Renal cortex interstitium (tissue), 11 donors: ENCODE measurements around the gene DSE. TPM values are rescaled to one million over a fixed set of nuclear protein-coding genes. Genes with fewer than 3 reads are reported as not detected.

Experiments used
- DNase-seq, 11 donors: peaks; one replicate each; pipeline ENCODE4 v3.0.0-alpha.2; 2013; ENCODE audit warnings: low read depth in 9 of 11, low spot score in 4 of 11; ENCODE audit errors: extremely low read depth in 1 of 11
- polyA plus RNA-seq, 3 donors: library from polyadenylated mRNA; unstranded; fragments of 120-200 nt; gene quantifications; one replicate each; pipeline ENCODE4 v1.2.1, GENCODE V29; 2013; ENCODE audit not compliant: insufficient read length in 3 of 3

DSE gene
- polyA plus RNA-seq, 3 donors, result 38.7 to 42.5 (median 42.1) TPM

DNA sequence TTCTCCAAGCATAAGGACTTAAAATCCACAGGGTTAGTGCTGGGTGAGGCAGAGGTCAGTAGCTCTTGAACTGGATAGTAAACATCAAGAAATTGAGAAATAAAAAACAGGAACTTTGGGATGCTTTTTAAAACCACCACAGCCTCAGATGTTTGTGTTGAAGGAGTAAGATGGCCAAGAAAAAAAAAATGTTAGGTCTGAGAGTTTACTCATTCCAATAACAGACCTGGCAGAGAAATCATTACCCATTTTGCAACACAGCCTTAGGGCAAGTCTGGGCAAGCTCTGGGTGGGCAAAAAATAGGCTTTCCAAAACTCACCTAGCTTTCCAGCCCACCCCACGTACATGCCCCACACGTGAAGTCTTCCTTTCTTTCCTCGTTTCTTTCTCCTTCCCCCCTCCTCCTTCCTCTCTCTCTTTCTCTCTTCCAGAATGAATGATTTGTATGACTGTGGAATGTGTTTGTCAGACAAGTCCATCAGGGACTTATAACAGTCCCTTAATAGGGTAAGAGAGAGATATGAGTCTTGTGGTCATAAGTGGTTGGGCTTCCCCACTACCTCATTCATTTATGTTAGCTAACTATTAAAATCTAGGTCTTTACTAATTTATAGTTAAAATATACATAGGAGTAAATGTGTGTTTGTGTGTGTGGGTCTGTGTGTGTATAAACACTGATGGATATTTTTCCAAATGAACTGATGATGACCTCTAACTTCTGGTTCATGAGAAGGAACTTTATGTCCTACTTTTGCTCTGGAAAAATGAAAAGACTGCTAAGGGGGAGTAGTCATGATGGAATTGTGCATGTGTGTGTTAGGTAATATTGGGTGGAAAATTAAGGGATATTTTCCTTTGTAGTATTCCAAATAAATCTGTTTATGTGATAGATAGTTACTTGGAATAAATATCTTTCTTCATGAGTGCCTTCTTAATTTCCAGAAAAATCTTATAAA is 18.0 kb upstream of the DSE start:
- no peak for DNase-seq

DNA sequence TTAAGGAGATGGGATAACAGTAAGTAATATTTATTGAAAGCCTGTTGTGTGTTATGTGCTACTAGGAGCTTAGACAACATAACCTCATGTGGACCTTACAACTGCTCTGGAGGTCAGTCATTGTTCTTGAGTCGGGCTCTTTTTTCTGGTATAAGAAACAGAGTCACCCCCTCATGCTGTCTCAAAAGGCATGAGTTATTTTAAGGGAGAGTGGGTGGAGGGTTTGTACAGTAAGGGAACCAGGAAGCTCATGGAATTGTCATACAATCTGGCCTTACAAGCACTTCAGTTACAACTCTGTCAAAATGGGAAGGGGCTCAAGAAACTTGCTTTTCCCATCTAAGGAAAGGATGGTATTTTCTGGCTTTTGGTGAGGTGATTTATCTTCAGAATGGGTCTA is 16.5 kb upstream of the DSE start:
- DNase-seq, result no peak

DNA sequence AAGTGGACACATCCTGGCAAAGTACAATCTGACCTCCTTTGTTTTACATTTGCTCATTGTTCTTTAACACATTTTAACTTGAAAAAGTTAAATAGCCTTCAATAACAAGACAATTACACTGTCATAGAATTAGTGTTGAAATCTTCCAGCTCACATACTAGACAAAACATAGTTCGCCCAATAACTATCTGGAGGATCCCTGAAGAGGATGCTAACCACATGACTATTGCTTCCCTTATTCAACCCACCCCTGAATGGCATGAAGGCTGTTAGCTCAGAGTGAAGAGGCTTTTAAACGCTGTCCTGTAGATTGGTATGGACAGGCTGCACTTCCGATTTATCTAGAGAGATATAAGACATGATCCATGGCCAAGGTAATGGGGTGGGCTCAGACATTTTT is 15.0 kb upstream of the DSE start:
- DNase-seq, result no peak

DNA sequence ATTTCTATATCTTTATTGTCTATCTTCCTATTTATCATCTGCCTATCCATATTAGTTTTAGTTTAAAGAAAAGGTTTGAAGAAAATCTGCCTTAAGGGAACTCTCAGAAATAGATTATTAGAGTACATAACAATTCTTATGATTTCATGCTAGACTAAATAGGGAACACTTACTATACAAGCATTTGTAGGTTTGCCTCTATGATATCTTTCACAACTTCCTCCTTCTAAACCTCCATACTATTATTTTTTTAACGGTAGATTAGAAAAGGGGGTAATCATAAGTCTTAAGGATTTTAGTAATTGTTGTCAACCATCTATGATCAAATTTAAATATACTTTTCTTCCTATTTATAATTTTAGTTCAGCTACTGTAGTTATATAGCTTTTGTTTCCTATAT is 11.6 kb upstream of the DSE start:
- DNase-seq, result no peak

DNA sequence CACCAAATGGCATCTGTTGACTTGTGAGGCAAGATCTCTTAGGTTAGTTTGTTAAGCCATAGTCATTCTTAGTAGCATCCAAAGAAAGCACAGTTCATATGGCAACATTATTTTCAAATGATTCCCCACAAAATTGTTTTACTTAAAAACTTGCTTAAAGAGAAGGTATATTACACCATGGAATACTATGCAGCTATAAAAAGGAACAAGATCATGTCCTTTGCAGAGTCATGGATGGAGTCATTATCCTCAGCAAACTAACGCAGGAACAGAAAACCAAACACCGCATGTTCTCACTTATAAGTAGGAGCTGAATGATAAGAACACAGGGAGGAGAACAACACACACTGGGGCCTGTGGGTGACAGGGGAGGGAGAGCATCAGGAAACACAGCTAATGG is 10.9 kb upstream of the DSE start:
- no peak for DNase-seq

DNA sequence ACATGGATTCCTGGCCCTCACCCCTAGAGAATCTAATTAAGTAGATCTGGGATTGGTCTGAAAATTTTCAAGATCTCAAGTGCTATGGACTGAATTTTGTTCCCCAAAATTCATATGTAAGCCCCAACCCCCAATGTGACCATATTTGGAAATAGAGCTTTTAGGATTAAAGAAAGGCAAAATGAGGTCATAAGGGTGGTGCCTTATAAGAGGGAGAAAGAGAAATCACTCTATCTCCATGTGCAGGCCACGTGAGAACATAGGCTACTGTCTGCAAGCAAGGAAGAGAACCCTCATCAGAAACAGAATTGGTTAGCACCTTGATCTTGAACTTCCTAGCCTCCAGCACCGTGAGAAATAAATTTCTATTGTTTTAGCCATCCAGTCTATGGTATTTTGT is 8.5 kb upstream of the DSE start:
- DNase-seq, result no peak

DNA sequence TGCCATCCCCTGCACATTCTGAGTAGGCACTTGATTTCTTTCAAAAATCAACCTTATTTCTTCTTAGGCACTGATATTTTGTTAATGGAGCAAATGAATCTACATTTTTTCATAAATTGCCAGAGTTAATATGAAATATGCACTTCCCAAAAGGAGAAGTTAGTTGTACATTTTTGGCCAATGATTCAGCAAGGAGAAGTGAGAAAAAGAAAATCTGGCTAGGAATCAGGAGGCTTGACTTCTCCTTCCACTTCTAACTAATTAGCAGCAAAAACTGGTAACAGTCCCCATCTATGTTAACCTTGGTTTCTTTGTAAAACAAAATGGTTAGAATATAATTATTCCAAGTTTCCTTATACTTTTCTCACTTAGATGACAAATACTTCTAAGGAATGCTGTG is 7.0 kb upstream of the DSE start:
- no peak for DNase-seq

DNA sequence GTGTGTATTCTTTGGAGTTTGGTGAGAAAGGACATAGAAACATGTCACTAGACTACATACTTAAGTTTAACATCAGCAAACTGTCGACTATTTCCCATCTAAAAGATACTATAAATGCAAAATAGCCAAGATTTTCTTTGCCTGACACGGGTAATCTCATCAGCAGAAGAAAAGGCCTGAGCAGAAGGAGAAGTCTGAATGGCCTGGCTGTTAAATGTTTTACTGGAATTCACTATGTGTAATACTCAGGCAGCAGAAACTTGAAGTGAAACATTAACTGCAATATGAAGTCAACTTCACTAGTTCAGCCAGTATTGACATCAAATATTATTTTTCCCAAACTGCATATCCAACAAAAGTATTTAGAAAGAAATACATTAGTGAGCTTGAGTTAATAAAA is 6.4 kb upstream of the DSE start:
- no peak for DNase-seq

DNA sequence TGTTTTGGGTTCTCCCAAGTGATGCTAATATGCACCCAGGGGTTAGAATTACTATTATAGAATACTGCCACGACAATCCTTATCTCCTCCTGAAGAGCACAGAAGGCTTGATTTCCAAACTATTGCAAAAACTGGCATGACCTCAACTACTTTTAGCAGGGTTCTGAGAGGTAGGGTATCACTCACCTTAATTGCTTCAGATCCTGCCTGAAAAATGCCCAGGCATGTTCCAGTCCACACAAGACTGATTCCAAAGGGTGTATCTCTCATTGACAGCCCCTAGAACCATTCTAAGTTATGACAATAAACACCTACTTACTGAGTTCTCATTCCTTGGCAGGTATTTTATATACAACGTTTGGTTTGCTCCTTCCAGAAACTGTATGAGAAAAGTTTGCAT is 5.0 kb upstream of the DSE start:
- DNase-seq, result no peak

DNA sequence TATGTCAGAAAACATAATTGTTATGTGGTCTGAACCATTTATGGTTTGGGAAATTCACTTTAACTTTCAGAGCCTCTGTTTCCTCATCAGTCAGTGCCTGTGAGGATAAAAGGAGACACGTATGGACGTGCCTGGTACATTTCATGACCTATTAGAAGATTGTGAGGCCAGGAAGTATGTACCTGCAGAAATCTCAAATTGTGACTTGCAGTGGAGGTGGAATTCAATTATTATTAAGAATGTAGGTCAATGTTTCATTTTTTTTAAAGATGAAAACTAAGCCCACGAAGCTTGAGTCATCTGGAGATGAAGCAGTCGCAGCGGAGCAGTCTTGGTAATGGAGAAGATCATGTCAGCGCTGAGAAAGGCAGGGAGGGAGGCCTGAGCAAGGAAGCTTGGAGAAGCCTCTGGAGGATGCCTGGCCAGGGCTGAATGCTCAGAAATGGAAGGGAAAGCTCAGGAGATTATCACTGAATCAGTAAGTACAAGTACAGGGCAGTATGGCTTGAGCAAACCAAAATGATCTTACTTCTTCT is 3.9 kb upstream of the DSE start:
- no peak for DNase-seq

DNA sequence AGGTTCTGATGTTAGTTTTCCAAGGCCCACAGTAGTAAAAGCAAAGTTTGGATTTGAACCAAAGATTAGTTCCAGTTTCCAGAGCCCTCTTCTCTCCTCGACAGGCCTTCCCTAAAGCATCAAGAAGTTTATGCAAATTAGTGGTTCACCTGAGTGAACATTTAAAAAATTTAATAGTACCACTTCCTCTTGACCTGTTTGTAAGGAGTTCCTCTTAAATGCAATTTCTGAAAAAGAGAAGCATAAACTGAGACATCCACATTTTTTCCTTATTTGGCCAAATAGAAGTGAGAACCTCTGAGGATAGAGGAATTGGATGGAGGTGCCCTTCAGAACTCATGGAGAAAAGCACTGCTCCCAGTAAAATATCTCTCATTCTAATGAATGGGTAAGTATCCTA is 1.2 kb upstream of the DSE start:
- no peak for DNase-seq

DNA sequence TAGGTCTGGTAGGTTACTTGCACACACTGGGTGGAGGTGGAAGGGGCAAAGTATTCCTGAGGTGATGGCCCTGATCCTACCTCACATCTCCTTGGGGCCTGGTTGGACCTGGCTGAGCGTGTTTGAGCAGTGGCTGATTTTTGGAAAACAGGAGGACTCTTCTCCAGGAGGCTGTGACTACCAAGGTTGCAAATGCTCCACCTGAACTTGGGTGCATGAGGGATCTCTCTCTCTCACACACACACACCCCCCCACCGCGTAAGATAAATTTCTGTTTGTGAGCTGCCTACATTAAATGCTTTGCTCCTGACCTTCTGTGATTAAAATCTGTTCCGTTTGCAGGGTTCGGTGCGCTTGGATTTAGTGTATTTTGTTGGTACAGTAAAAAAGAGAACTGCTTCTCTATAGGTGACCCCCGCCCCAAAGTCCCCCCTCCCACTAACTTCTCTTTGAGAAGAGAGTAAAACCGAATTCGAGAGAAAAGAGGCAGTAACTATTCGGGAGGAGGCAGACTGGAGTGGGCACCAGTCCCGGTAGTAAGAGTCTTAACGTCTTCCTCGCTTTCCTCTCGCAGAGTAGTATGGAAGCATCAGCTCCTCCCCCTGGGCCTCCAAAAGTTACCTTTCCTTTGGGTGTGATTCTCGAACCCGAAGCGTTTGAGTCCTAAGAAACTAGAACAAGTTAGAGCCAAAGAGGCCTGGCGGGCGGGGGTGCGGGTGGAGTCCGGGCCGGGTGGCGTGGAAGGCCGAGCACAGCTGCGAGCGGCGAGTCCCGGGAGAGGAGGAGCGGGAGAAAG is 585 bp upstream of the DSE start:
- DNase-seq, result peak in 3 of 11 donors; percentile 47 to 68 (median 58)

DNA sequence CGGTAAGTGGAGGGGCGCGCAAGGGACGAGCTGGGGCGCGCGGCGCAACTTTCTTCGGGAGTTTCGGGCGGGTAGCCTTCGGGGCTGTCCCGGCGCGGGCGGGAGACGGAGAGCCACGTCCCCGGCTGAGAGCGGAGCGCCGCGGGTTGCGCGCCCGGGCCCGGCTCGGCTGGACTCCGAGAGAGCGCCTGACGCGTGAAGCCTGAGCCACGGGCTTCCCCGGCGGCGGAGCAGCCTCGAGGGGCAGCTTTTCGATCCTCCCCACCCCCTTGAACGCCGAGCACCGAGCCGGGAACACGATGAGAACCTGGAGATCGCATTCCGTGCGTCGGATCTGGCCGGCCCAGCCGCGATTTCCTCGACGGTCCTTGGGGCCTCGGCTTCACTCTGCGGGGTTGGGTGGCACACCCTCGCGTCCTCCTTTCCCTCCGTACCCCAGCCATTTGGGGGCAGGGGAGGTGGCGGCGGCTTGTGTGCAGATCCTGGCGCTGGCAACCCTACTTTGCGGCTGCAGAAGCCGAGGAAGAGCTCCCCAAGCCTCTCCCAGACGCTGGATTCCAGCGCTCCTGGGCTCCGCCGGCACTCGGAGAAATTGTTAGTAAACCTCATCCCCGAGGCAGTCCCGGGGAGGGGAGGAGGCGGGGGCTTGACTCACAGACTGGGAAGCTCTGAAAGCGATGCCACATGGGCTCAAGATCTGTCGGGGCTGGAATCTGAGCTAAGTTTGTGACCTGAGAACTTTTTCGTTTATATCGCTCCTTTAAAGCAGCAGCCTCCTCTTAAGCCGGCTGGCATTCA is 572 bp downstream of the DSE start:
- DNase-seq, result peak; percentile 55 to 78 (median 63)

DNA sequence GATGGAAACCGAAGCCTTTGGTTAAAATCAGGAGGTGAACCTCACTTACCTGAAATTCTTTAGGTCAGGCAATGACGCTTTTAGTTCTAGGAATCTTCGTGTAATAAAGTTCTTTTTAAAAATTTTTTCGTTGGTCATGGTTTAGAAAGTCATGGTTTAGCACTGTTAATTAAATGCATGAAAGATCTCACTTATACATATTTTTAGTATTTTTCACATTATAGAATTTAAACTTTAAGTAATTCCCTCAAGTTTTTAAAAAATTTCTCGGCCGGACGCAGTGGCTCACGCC is 1.1 kb downstream of the DSE start:
- no peak for DNase-seq

DNA sequence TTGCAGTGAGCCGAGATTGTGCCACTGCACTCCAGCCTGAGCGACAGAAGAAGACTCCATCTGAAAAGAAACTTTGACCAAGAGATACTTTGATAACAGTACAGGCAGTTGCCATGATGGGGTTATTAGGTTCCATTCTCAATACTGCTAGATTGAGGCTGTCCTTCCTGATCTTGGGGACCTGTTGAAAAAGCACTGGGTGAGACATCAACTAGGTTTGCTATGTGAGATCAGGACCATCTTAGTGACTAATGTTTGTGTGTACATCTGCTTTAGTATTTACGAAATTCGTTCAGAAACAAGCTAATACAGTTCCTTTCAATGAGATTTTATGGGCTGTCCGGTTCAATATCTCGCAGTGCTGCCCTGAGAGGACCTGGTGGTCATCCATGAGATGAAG is 2.6 kb downstream of the DSE start:
- no peak for DNase-seq

DNA sequence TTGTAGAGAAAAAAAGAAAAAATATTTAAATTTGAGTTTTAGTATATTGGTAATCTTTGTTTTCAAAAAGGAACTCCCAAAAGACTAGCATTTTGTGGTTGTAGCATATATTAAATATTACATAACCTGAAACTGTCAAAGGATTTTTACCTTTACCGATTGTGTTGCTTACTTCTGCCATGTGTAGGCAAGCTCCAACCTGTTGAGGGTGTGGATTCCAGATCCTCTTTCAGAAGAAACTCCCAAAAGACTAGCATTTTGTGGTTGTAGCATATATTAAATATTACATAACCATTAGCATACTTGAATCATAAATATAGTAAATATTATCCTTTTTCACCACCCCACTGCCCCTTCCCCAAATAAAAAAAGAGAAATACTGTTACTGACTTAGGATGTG is 3.2 kb downstream of the DSE start:
- no peak for DNase-seq

DNA sequence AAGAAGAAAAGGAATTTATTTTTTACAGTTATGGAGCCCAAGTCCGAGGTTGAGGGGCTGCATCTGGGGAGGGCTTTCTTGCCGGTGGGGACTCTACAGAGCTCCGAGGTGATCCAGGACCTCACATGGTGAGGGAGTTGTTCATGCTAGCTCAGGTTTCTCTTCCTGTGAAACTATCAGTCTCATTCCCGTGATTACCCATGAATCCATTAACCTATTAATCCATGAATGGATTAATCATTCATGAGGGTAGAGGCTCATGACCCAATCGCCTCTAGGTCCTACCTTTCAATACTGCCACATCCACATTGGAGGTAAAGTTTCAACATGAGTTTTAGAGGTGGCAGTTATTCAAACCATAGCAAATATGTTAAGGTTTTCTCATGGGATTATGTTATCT is 3.8 kb downstream of the DSE start:
- no peak for DNase-seq

DNA sequence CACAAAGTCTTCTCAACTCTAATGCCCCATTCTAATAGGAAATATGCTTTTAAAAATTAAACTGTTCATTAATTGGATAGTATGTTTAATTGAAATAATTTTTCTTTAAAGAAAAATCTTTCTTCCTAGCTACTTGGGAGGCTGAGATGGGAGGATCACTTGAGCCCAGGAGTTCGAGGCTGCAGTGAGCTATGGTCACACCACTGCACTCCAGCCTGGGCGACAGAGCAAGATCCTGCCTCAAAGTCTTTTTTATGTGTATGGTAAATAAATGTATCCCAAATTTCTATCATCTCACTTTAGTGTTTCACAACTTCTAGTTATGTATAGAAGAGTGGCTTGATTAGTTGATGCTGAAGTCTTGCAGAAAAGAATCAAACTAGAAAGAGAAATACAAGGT is 4.5 kb downstream of the DSE start:
- DNase-seq, result no peak

DNA sequence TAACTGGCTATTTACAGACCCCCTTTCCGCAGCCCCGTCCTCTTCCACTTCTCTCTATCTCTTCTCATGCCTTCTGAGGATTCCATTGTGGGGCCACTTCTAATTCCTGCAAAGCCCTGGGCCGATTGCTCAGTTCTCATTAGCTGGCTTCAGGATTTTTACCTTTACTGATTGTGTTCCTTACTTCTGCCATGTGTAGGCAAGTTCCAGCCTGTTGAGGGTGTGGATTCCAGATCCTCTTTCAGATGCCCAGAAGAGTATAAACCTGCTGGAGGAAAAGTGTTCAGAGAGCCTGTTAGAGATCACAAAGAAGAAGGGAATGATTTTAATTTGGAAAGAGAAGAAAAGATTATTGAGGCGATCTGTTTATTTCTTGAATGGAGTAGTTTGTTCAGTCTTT is 5.4 kb downstream of the DSE start:
- no peak for DNase-seq

DNA sequence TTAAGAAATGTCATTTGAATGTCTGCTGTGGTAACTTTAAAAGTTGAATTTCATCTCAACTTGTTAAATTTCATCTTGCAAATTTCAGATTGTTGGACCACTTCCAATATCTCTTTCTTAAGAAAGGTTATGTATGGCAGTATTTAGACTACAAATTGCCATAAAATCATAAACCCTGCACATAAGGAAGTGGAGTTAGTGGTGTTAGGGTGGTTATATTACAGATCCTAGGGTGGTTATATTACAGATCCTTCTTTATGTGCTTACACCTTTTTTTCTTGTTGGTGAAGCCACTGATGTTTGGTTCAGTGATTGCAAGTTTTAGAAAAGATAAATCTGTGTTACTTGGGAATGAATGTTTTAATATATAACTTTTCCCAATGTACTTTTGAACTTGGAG is 9.0 kb downstream of the DSE start:
- DNase-seq, result no peak
